Kasumi-1 (cell line): ENCODE results near the gene NOTCH2.
A peak's percentile ranks its signal among the peaks of the same experiment; 100 is the strongest.

Experiments
- DNase-seq, 2 experiments: peaks; one replicate each; lab custom pipeline; 2025; lab: John Stamatoyannopoulos, UW

Gene NOTCH2

DNA sequence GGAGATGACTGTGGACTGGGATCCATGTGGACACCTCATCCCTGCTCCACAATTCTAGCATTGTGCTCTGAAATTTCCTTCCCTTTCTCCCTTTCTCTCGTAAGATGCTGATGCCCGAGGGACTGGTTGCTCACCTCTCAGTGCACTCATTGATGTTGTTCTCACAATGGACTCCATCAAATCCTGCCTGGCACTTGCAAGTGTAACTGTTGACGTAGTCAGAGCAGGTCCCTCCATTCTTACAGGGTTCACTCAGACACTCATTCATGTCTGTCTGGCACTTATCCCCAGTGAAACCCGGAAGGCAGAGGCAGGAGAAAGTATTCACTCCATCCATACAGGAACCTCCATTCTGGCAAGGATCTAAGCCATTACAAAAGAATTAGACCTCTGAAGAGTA is 128.1 kb downstream of the NOTCH2 start:
- DNase-seq: no peak

- DNase-seq: no peak
Measured at GRCh38 chr1:119940697-119941096, 128.8 kb downstream of the NOTCH2 start.

DNA sequence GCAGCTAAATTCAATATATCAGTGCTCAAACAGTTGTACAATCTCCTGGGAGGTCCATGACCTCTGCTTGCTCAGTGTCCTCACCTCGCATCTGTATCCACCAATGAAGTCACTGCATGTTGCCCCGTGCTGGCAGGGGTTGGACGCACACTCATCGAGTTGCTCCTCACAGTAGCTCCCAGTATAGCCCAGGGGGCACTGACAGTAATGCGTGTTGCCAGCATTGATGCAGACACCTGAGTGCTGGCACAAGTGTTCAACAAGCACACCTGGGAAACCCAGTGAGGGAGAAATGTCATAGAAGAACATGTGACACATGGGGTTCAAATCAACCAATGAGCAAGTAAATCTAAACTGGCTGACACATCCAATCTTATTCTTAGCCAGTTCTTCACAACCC is 132.3 kb downstream of the NOTCH2 start:
- DNase-seq: no peak

DNA sequence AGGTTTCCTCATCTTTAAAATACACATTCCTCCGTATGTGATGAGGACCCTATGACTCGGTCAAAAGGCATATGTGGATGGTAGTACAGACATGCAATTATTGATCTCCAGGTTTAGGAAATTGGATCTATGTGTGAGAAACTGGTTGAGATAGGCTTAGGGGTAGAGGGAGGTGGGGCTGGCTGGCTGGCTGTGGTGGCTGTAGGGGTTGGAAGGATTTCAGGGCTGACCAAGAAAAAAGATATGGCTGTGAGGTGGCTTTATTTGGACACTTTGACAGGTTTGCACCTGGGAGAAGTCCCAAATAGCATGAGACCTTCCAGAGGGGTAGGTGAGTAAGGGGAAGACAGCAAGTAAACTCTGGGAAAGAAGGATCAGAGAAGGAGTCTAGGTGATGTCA is 133.5 kb downstream of the NOTCH2 start:
- no peak for DNase-seq

- DNase-seq: no peak
Measured at GRCh38 chr1:119935373-119935772, 134.1 kb downstream of the NOTCH2 start.

DNA sequence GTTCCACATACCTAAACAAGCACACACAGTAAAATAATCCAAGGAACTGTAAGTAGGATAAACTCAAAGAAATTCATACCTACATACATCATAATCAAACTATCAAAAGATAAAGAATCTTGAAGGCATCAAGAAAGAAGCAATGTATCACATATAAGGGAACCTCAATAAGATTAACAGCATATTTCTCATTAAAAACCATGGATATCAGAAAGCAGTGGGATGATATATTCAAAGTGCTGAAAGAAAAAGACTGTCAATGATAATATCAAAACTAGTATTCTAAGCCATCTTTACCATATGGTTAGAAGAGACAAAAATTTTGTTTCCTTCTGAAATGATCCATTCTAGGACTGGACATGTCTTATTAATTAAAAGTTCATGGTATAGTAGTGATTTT is 136.1 kb downstream of the NOTCH2 start:
- peak in 1 of 2 experiments; percentile 10 for DNase-seq

DNA sequence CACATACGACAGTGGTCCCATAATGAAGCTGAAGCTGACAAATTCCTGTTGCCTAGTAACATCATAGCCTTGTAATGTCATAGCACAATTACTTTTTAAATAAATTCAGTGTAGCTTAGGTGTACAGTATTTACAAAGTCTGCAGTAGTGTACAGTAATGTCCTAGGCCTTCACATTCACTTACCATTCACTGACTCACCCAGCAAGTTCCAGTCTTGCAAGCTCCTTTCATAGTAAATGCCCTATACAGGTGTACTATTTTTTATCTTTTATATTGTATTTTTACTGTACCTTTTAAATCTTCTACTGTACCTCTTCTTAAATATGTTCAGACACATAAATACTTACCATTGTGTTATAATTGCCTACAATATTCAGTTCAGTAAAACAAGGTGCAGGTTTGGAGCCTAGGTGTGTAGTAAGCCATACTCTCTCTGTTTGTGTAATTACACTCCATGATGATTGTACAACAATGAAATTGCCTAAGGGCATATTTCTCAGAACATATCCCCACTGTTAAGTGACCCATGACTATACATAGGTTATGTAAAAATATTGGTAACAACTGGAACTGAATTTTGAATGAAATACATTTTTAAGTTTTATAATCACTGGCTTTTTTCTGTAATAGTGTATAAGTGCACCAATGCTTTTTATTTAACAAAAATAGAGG is 139.7 kb downstream of the NOTCH2 start:
- DNase-seq: no peak

DNA sequence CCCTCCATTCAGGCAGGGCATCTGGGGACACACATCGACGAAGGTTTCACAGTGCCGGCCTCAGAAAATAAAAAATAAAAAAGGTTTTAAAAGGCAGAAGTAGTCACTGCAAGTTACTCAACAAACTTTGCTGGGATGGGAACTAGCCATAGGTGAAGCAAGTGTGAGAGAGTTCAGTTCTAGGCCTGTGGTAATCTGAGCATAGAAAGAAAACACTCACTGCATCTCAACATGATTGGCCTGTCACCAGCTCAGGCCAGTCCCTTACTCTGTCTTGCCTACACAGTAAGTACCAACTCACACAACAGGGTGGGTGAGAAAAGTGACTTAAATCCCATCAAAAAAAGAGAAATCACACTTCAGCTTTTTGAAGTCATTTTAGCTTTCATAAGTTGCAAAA is 142.9 kb downstream of the NOTCH2 start:
- no peak for DNase-seq

DNA sequence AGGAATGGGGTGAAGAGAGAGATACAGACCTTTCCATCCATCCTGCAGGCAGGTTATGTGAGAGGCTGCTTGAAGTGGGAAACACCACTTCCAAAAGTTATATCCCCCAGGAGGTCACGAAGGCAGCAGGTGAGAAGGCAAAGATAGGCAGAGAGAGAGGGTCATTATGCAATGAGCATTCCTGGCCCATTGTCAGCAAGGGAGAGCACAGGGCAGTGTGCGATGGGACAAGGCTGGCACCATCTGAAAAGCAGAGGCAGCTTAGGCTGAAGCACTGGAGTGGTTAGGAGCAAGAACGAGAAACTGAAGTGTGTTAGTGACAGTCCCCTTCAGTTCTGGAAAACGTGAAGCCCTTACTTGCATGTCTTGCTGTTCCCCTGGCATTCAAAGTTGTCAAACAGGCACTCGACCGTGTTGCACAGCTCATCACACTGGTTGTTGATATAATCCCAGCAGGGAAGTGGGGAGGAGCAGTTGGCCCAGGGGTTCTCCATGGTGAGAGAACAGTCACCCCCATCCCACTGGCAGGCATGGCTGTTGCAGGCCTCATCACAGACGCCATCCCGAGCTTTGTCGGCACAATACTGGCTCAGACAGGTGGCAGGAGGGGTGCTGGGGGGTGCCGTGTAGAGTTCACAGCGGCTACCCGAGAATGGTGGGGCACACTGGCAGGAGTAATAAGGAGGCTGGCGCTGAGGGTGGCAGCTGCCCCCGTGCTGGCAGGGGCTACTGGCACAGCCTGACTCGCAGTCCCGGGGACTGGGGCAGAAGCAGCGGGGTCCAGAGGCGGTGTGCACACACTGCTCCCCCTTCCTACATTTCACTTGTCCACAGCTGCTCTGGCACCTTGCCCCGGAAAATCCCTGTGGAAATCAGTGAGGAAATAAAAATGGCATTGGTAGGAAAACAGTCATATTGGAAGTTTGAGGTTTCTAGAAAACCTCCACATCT is 144.2 kb downstream of the NOTCH2 start:
- no peak for DNase-seq

GRCh38 chr1:119920104-119920968 is 149.1 kb downstream of the NOTCH2 start:
- no peak for DNase-seq

GRCh38 chr1:119919241-119919640 is 150.2 kb downstream of the NOTCH2 start:
- DNase-seq: no peak

- no peak for DNase-seq
Measured at GRCh38 chr1:119918301-119918700, 151.2 kb downstream of the NOTCH2 start.

DNA sequence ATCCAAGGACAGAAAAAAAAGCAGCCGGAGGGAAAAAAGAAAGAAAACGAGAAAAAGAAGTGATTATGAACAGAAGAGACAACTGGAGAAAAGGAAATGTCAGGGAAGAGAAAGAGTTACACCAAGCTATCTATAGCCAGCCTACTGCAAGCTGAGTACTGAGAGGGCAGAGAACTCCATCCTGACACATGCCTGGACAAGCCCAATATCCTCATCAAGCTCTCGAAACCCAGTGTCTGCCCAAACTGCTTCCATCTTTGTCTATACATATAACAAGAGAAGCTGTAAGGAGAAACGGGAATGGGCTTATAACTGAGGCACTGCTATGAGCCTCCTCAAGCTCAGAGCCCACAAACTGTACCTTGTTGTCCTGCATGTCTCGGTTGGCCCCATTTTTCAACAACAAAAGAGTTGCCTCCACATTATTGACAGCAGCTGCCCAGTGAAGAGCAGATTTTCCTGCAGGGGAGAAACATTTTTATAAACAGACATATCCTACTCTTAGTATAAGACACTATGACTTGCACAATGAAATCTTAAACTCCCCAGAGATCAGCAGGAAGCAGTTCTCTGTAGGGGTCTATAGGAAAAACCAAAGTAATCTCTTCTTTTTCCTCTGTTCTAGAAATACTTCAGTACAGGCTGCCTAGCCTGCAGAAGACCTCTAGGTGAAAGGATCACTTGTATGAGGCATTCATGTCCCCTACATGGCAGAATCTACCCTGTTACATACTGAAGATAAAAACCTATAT is 152.0 kb downstream of the NOTCH2 start:
- no peak for DNase-seq

GRCh38 chr1:119915517-119915916 is 153.9 kb downstream of the NOTCH2 start:
- DNase-seq: no peak

DNA sequence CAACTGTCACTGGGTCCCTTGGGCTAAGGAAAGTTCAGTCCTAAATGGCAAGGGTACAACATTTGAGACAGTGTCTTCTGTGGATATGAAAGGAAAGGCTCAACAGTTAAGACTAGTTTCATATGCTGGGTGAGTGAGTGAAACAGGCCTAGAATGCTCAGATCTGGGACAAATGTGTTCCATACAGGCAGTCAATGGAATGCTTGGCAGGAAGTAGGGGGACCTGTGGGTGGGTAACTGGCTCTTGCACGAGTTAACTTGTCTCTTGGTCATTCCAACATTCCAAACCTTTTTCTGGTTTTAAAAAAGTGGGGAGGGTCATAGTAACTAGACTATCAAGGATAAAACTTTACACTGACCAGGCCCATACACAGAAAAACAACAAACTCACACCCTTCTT is 155.4 kb downstream of the NOTCH2 start:
- DNase-seq: no peak

DNA sequence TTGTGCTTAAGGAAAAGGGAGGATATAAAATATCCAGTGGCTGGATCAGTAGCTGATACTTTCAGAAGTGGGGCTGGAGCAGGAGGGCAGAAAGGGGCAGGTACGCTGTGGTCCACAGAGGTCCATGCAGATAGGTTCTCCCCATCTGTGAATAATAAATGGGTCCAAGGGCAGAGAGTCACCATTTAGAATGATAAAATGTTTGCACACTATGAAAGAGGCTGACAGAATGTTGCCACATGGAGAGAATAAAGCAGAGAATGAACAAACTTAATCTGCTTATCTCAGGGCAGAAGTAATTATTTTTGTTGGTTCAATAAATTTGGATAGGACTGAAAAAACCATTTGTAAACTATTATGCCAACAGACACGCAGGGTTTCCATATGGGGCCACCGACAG is 156.5 kb downstream of the NOTCH2 start:
- DNase-seq: no peak

- no peak for DNase-seq
Measured at GRCh38 chr1:119911775-119912174, 157.7 kb downstream of the NOTCH2 start.

DNA sequence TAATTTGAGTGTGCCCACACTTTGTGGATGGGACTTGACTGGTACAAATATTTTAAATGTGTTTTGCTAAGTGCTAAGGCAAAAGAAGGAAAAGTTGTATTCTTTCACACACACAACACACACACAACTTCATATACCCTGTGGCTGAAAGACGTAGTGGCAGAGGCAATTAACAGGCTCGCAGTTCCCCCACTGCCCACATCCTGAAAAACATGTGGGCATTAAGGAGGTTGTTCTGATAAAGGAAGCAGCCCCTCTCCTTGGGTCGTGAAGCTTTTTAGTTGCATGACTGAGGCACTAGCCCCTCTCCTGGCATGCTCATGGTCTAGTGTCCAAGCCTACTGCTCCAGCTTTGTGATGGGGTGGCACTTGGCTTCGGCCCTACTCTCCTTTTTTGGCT is 158.8 kb downstream of the NOTCH2 start:
- no peak for DNase-seq

DNA sequence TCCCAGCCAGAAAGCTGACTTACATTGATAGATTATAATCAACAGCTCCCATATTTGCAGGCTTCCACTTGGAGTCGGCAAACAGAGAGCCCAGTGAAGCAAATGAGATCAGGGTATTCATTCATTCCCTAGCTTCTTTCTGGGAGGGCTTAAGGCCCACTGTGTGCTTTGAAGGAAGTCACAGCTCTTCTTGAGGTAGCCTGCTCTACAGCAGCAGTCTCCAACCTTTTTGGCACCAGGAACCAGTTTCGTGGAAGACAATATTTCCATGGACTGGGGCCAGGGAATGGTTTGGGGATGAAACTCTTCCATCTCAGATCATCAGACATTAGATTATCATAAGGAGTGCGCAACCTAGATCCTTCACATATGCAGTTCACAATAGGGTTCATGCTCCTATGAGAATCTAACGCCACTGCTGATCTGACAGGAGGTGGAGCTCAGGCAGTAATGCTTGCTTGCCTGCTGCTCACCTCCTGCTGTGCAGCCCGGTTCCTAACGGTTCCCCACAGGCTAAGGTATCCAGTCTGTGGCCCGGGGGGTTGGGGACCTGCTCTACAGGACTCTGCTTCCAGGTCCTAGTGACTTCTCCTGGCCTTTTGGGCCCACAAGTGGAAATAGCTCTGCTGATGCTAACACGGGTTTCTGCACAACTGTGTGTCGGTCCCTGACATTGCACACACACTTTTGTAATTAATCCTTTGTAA is 159.4 kb downstream of the NOTCH2 start:
- DNase-seq: no peak

DNA sequence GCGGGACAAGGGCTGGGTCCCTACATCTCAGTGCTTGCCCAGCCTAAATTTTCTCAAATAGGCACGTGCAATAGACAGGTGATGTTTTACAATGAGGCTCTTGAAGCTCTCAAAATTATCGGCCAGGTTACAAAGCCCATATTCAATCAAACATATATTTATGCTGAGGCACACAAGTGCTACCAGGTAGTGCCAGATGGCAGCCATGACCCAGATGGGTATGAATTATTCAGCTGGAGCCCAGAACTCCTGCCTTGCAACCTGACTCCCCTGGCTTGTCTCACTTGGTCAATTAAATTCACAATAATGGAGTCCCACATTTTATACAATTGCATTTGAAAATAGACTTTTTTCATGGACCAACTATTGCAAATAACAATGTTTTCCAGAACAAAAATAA is 160.8 kb downstream of the NOTCH2 start:
- no peak for DNase-seq
